Subcutaneous abdominal adipose tissue (tissue), 5 donors: ENCODE measurements around the gene DOCK9.

Experiments used
- H3K27ac ChIP-seq: one replicate; pipeline ENCODE4 v1.7.0; 2013; ENCODE audit warnings: low read depth, mild to moderate bottlenecking, inconsistent platforms, low read length, moderate library complexity
- H3K27me3 ChIP-seq, 5 donors: one replicate each; pipeline ENCODE4 v1.7.0; 2013; ENCODE audit warnings: low read length in 5 of 5, inconsistent platforms in 1 of 5; ENCODE audit not compliant: control insufficient read depth in 5 of 5, insufficient read depth in 4 of 5
- H3K36me3 ChIP-seq, 5 donors: one replicate each; pipeline ENCODE4 v1.7.0; 2013; ENCODE audit warnings: low read length in 5 of 5; ENCODE audit not compliant: control insufficient read depth in 5 of 5, insufficient read depth in 5 of 5
- H3K4me1 ChIP-seq, 5 donors: one replicate each; pipeline ENCODE4 v1.7.0; 2013; ENCODE audit warnings: low read length in 5 of 5, mild to moderate bottlenecking in 3 of 5, moderate library complexity in 1 of 5; ENCODE audit not compliant: control insufficient read depth in 5 of 5, insufficient read depth in 5 of 5
- H3K4me3 ChIP-seq, 5 donors: one replicate each; pipeline ENCODE4 v1.7.0; 2013; ENCODE audit warnings: low read length in 5 of 5, low read depth in 1 of 5
- H3K9ac ChIP-seq, 5 donors: one replicate each; pipeline ENCODE4 v1.7.0; 2013; ENCODE audit warnings: low read length in 5 of 5, mild to moderate bottlenecking in 4 of 5, moderate library complexity in 3 of 5
- H3K9me3 ChIP-seq, 5 donors: one replicate each; pipeline ENCODE4 v1.7.0; 2013; ENCODE audit warnings: low read length in 5 of 5; ENCODE audit not compliant: control insufficient read depth in 5 of 5
- donor health status: healthy.
- donor health status: healthy.
- donor health status: healthy.
- donor health status: healthy.
- donor health status: healthy.

DOCK9 gene

GRCh38 chr13:98977568-98978265 lies at the start of gene DOCK9:
Gene DOCK9, minus strand, starts transcription at chr13:98978064. Its CDS starts 155 bp downstream, at chr13:98977909.
- H3K9ac ChIP-seq: peak within 1 kb of the TSS; percentile 16 to 75 (median 34)
- H3K4me3 ChIP-seq: peak within 1 kb of the TSS; percentile 68 to 94 (median 81)
- H3K27ac ChIP-seq: peak within 1 kb of the TSS; percentile 19
- peaks cover 0 to 3% (median 0%) of the 10 kb centered on the region in 5 donors for H3K27me3 ChIP-seq
- no peaks in the 10 kb centered on the region for H3K9me3 ChIP-seq
- H3K36me3 ChIP-seq: no peaks in the 10 kb centered on the region
- peaks cover 0 to 58% (median 29%) of the 10 kb centered on the region in 5 donors for H3K4me1 ChIP-seq

- Histone ChIP-seq H3K27me3 (no peaks in the 10 kb centered on the region), H3K9me3 (peaks cover 0 to 3% (median 0%) of the 10 kb centered on the region in 5 donors), H3K36me3 (no peaks in the 10 kb centered on the region), H3K4me1 (peaks cover 0 to 11% (median 0%) of the 10 kb centered on the region in 5 donors), H3K4me3 (no peak overlapping the region), H3K27ac (no peak overlapping the region), H3K9ac (no peak overlapping the region)
Observed at GRCh38 chr13:99027260-99027659, 49.4 kb upstream of the DOCK9 start.

GRCh38 chr13:99022941-99023340 lies 45.1 kb upstream of the DOCK9 start:
- H3K36me3 ChIP-seq: no peaks in the 10 kb centered on the region
- H3K4me1 ChIP-seq: peaks cover 0 to 14% (median 0%) of the 10 kb centered on the region in 5 donors
- H3K27me3 ChIP-seq: no peaks in the 10 kb centered on the region
- H3K27ac ChIP-seq: no peak overlapping the region
- no peak overlapping the region for H3K4me3 ChIP-seq
- H3K9me3 ChIP-seq: no peaks in the 10 kb centered on the region
- H3K9ac ChIP-seq: no peak overlapping the region

GRCh38 chr13:99018418-99019180 lies 40.7 kb upstream of the DOCK9 start:
- Histone ChIP-seq H3K9me3 (no peaks in the 10 kb centered on the region), H3K4me1 (peaks cover 0 to 41% (median 4%) of the 10 kb centered on the region in 5 donors), H3K27ac (no peak overlapping the region), H3K36me3 (no peaks in the 10 kb centered on the region), H3K27me3 (peaks cover 0 to 7% (median 0%) of the 10 kb centered on the region in 5 donors), H3K4me3 (no peak overlapping the region), H3K9ac (no peak overlapping the region)

GRCh38 chr13:99015606-99016490 lies 38.0 kb upstream of the DOCK9 start:
- Histone ChIP-seq H3K36me3 (no peaks in the 10 kb centered on the region), H3K27ac (no peak overlapping the region), H3K9ac (no peak overlapping the region), H3K9me3 (no peaks in the 10 kb centered on the region), H3K4me3 (no peak overlapping the region), H3K27me3 (peaks cover 0 to 10% (median 0%) of the 10 kb centered on the region in 5 donors), H3K4me1 (peaks cover 0 to 27% (median 4%) of the 10 kb centered on the region in 5 donors)

- no peak overlapping the region for H3K4me3 ChIP-seq
- H3K9ac ChIP-seq: no peak overlapping the region
- H3K27me3 ChIP-seq: peaks cover 0 to 10% (median 0%) of the 10 kb centered on the region in 5 donors
- no peak overlapping the region for H3K27ac ChIP-seq
- H3K9me3 ChIP-seq: no peaks in the 10 kb centered on the region
- no peaks in the 10 kb centered on the region for H3K36me3 ChIP-seq
- peaks cover 0 to 27% (median 4%) of the 10 kb centered on the region in 5 donors for H3K4me1 ChIP-seq
Observed at GRCh38 chr13:99014522-99014921, 36.7 kb upstream of the DOCK9 start.

- no peak overlapping the region for H3K9ac ChIP-seq
- H3K9me3 ChIP-seq: no peaks in the 10 kb centered on the region
- H3K4me1 ChIP-seq: peaks cover 0 to 32% (median 4%) of the 10 kb centered on the region in 5 donors
- H3K36me3 ChIP-seq: no peaks in the 10 kb centered on the region
- H3K4me3 ChIP-seq: no peak overlapping the region
- H3K27me3 ChIP-seq: peaks cover 0 to 10% (median 0%) of the 10 kb centered on the region in 5 donors
- no peak overlapping the region for H3K27ac ChIP-seq
Observed at GRCh38 chr13:99013951-99014350, 36.1 kb upstream of the DOCK9 start.

GRCh38 chr13:99012539-99012938 lies 34.7 kb upstream of the DOCK9 start:
- H3K9me3 ChIP-seq: no peaks in the 10 kb centered on the region
- H3K9ac ChIP-seq: no peak overlapping the region
- peaks cover 0 to 41% (median 4%) of the 10 kb centered on the region in 5 donors for H3K4me1 ChIP-seq
- no peaks in the 10 kb centered on the region for H3K36me3 ChIP-seq
- H3K4me3 ChIP-seq: no peak overlapping the region
- no peak overlapping the region for H3K27ac ChIP-seq
- H3K27me3 ChIP-seq: peaks cover 0 to 10% (median 0%) of the 10 kb centered on the region in 5 donors

GRCh38 chr13:99009987-99010551 lies 32.2 kb upstream of the DOCK9 start:
- H3K9ac ChIP-seq: no peak overlapping the region
- H3K4me3 ChIP-seq: no peak overlapping the region
- no peak overlapping the region for H3K27ac ChIP-seq
- peaks cover 0 to 10% (median 0%) of the 10 kb centered on the region in 5 donors for H3K27me3 ChIP-seq
- H3K4me1 ChIP-seq: peaks cover 0 to 34% (median 6%) of the 10 kb centered on the region in 5 donors
- H3K36me3 ChIP-seq: no peaks in the 10 kb centered on the region
- H3K9me3 ChIP-seq: no peaks in the 10 kb centered on the region
